GM21825 (cell line): ENCODE data around the gene VIP.

Experiments
- ATAC-seq: cut with Tn5 transposase; IDR thresholded peaks from one replicate; pipeline ENCODE4 v1.9.1; 2021; ENCODE audit warnings: mild to moderate bottlenecking, moderate library complexity; ENCODE audit not compliant: unreplicated experiment

The VIP gene

DNA sequence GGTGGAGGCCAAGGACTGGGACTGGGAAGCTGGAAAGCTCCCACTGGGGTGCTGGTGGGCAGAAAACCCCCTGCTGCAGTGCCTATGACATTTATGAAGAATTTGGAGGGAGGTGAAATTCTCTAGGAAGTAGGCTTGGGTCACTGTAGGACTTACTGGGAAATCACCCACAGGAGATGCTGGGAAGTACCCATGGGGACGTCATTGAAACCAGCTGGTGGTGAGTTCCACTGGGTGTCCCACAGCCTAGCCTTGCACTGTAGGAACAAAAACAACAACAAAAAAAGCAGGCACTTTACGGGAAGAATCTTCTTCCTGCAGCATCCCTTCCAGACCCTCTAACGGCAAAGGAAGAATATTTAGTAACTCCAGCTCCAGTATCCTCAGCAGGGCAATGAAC, 26.2 kb downstream of the VIP start:
- ATAC-seq, result no peak

DNA sequence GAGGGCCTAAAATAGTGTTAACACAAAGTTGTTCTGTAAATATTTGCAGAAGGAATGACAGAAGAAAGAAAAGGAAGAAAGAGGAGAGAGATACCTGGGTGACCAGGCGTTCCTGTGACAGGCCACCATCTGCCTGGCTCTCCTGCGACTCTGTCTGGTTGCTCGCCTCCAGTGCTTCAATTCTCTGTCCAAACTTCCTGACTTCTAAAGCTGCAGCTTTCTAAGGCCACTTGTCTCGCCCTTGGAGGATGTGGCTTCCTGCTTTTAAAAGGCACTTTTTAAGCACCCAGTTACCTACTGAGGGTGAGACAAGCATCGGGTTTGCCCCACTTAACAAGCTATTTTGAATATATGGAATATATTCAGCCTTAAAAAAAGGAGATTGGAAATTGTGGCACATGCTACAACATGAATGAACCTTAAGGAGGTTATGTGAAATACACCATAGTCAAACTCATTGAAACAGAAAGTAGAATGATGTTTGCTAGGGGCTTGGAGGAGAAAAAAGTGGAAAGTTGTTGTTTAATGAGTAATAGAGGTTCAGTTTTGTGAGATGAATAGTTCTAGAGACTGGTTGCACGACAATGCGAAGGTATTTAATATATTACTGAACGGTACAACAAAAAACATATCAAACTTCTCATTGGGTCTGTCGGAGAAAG, 32.8 kb downstream of the VIP start:
- ATAC-seq, result no peak

DNA sequence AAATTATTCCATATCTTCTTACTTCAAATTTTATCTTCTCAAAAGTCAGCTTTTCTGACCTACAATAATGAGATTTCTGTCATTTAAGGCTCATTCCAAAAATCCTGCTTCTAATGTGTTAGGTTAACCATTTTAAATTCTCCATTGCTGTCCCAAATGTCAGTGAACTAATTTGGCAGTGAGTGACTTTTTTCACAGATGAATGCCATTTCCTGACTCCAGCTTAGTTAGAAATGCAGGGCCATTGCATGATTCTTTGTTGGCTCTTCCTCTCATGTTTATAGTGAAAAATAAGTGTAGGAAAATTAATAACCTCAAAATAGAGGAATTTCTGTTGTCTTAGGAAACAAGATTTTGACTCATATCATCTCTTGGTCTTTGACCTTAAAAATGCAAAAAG, 44.1 kb downstream of the VIP start:
- ATAC-seq, result no peak

DNA sequence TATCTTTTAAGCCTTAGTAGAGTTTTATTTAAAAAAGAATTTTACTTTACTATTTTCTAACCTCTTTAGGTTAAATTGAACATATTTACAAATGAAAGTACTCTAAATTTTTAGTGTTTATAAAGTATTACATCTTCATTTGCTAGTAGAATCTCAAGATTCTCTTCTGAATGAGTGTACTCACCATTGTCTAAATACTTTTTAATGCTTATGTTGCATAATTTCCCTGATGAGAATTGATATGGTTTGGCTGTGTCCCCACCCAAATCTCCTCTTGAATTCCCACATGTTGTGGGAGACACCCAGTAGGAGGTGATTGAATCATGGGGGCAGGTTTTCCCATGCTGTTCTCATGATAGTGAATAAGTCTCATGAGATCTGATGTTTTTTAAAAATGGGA, 53.6 kb downstream of the VIP start:
- no peak for ATAC-seq
